ENCODE measurements around the gene IL22RA1. TPM values are rescaled to one million over a fixed set of nuclear protein-coding genes. Genes with fewer than 3 reads are reported as not detected.

IL22RA1 gene
- total and polyA plus RNA-seq, 2 experiments from 2014 or later: 0.21 TPM; not detected in 1

- Histone ChIP-seq H3K36me3 (ENCODE audit: low read depth) (no peaks in the 10 kb centered on the region), H3K4me2 (ENCODE audit: unreplicated experiment) (no peak overlapping the region), H3K79me2 (ENCODE audit: insufficient read depth) (no peaks in the 10 kb centered on the region), H3K4me3 (no peak overlapping the region), H3F3A (ENCODE audit: insufficient read depth) (peaks cover 4% of the 10 kb centered on the region; the same call in 1 of the 2 replicates), H3K9me3 (ENCODE audit: low read depth) (no peaks in the 10 kb centered on the region), H2AFZ (no peak overlapping the region), H4K20me1 (ENCODE audit: insufficient read depth) (no peaks in the 10 kb centered on the region), H3K27ac (no peak overlapping the region), H3K4me1 (ENCODE audit: insufficient read depth) (peaks cover 16% of the 10 kb centered on the region), H3K9ac (no peak overlapping the region), H3K9me2 (ENCODE audit: insufficient read depth) (no peaks in the 10 kb centered on the region), H3K27me3 (replicated peaks; ENCODE audit: insufficient read depth) (no peaks in the 10 kb centered on the region)
- in situ Hi-C loops (cut with MboI): no loop called here
- DNase-seq: no peak
- no peak for TF ChIP-seq EZH2phosphoT487 (IDR thresholded peaks at IDR 0.05; ENCODE audit: insufficient read depth, low read depth)
- no peak for TF ChIP-seq EZH2 (IDR thresholded peaks at IDR 0.05; ENCODE audit: insufficient read depth, poor library complexity, severe bottlenecking)
- 100% methylated on average over 2 of the region's 2 CpGs for WGBS, 2 experiments (ENCODE audit: low coverage in 1 of 2, low lambda C conversion rate in 2 of 2, missing lambda C conversion rate in 2 of 2)
Observed at GRCh38 chr1:24117132-24117531, 25.8 kb downstream of the IL22RA1 start.

GRCh38 chr1:24114753-24115152, 28.2 kb downstream of the IL22RA1 start:
- no peaks in the 10 kb centered on the region for H3K27me3 ChIP-seq (replicated peaks; ENCODE audit: insufficient read depth)
- no peaks in the 10 kb centered on the region for H3K36me3 ChIP-seq (ENCODE audit: low read depth)
- peaks cover 28% of the 10 kb centered on the region for H3K4me1 ChIP-seq (ENCODE audit: insufficient read depth)
- 97 to 99% methylated on average over 6 of the region's 6 CpGs for WGBS, 2 experiments (ENCODE audit: low coverage in 1 of 2, low lambda C conversion rate in 2 of 2, missing lambda C conversion rate in 2 of 2)
- H3K79me2 ChIP-seq (ENCODE audit: insufficient read depth): no peaks in the 10 kb centered on the region
- no peaks in the 10 kb centered on the region for H4K20me1 ChIP-seq (ENCODE audit: insufficient read depth)
- H3K9me2 ChIP-seq (ENCODE audit: insufficient read depth): no peaks in the 10 kb centered on the region
- H2AFZ ChIP-seq: no peak overlapping the region
- no peak for TF ChIP-seq EZH2 (IDR thresholded peaks at IDR 0.05; ENCODE audit: insufficient read depth, poor library complexity, severe bottlenecking)
- no peak for TF ChIP-seq EZH2phosphoT487 (IDR thresholded peaks at IDR 0.05; ENCODE audit: insufficient read depth, low read depth)
- no peaks in the 10 kb centered on the region for H3K9me3 ChIP-seq (ENCODE audit: low read depth)
- H3K9ac ChIP-seq: no peak overlapping the region
- in situ Hi-C loops (cut with MboI): no loop called here
- H3K4me3 ChIP-seq: no peak overlapping the region
- DNase-seq: no peak
- peaks cover under 1% of the 10 kb centered on the region for H3F3A ChIP-seq (ENCODE audit: insufficient read depth)
- no peak overlapping the region for H3K4me2 ChIP-seq (ENCODE audit: unreplicated experiment)
- H3K27ac ChIP-seq: no peak overlapping the region

GRCh38 chr1:24113641-24114033, 29.3 kb downstream of the IL22RA1 start:
- Histone ChIP-seq H3K4me2 (ENCODE audit: unreplicated experiment) (no peak overlapping the region), H3K27ac (no peak overlapping the region), H3K9me3 (ENCODE audit: low read depth) (no peaks in the 10 kb centered on the region), H4K20me1 (ENCODE audit: insufficient read depth) (no peaks in the 10 kb centered on the region), H3K27me3 (replicated peaks; ENCODE audit: insufficient read depth) (no peaks in the 10 kb centered on the region), H3K4me1 (ENCODE audit: insufficient read depth) (peaks cover 26% of the 10 kb centered on the region), H3K4me3 (no peak overlapping the region), H3F3A (ENCODE audit: insufficient read depth) (peaks cover 8% of the 10 kb centered on the region), H3K9me2 (ENCODE audit: insufficient read depth) (no peaks in the 10 kb centered on the region), H3K36me3 (ENCODE audit: low read depth) (no peaks in the 10 kb centered on the region), H2AFZ (no peak overlapping the region), H3K79me2 (ENCODE audit: insufficient read depth) (no peaks in the 10 kb centered on the region), H3K9ac (no peak overlapping the region)
- no peak for DNase-seq
- in situ Hi-C loops (cut with MboI): no loop called here
- no peak for TF ChIP-seq EZH2phosphoT487 (IDR thresholded peaks at IDR 0.05; ENCODE audit: insufficient read depth, low read depth)
- TF ChIP-seq EZH2 (IDR thresholded peaks at IDR 0.05; ENCODE audit: insufficient read depth, poor library complexity, severe bottlenecking): no peak
- 72 to 75% methylated on average over 6 of the region's 6 CpGs for WGBS, 2 experiments (ENCODE audit: low coverage in 1 of 2, low lambda C conversion rate in 2 of 2, missing lambda C conversion rate in 2 of 2)

GRCh38 chr1:24111996-24112779, 30.8 kb downstream of the IL22RA1 start, which contains the start of gene MYOM3:
TSS of gene MYOM3 (minus strand) at chr1:24112135. CDS start at chr1:24108636, 3,499 bp downstream.
- Histone ChIP-seq H2AFZ (peak within 1 kb of the TSS; percentile 76), H3K4me2 (ENCODE audit: unreplicated experiment) (peak within 1 kb of the TSS; percentile 59), H3K79me2 (ENCODE audit: insufficient read depth) (no peaks in the 10 kb centered on the region), H3K9ac (peak within 1 kb of the TSS; percentile 41), H3K27ac (peak within 1 kb of the TSS; percentile 54), H3K9me2 (ENCODE audit: insufficient read depth) (no peaks in the 10 kb centered on the region), H3K4me1 (ENCODE audit: insufficient read depth) (peaks cover 32% of the 10 kb centered on the region), H3K36me3 (ENCODE audit: low read depth) (no peaks in the 10 kb centered on the region), H3K27me3 (replicated peaks; ENCODE audit: insufficient read depth) (no peaks in the 10 kb centered on the region), H3K4me3 (peak within 1 kb of the TSS; percentile 45), H4K20me1 (ENCODE audit: insufficient read depth) (no peaks in the 10 kb centered on the region), H3K9me3 (ENCODE audit: low read depth) (no peaks in the 10 kb centered on the region), H3F3A (ENCODE audit: insufficient read depth) (peaks cover 14% of the 10 kb centered on the region)
- WGBS, 2 experiments (ENCODE audit: low coverage in 1 of 2, low lambda C conversion rate in 2 of 2, missing lambda C conversion rate in 2 of 2): 7 to 9% methylated on average over 25 to 27 of the region's 27 CpGs
- in situ Hi-C loops (cut with MboI): no loop called here
- peak; percentile 92 for DNase-seq
- no peak for TF ChIP-seq EZH2 (IDR thresholded peaks at IDR 0.05; ENCODE audit: insufficient read depth, poor library complexity, severe bottlenecking)
- no peak for TF ChIP-seq EZH2phosphoT487 (IDR thresholded peaks at IDR 0.05; ENCODE audit: insufficient read depth, low read depth)
